ENCODE measurements around the gene MIP.
"Not testable (repeated sequence)": the region's sequence is repeated elsewhere in the genome, so short reads cannot be mapped to it uniquely, and the experiment has no call there.

DNA sequence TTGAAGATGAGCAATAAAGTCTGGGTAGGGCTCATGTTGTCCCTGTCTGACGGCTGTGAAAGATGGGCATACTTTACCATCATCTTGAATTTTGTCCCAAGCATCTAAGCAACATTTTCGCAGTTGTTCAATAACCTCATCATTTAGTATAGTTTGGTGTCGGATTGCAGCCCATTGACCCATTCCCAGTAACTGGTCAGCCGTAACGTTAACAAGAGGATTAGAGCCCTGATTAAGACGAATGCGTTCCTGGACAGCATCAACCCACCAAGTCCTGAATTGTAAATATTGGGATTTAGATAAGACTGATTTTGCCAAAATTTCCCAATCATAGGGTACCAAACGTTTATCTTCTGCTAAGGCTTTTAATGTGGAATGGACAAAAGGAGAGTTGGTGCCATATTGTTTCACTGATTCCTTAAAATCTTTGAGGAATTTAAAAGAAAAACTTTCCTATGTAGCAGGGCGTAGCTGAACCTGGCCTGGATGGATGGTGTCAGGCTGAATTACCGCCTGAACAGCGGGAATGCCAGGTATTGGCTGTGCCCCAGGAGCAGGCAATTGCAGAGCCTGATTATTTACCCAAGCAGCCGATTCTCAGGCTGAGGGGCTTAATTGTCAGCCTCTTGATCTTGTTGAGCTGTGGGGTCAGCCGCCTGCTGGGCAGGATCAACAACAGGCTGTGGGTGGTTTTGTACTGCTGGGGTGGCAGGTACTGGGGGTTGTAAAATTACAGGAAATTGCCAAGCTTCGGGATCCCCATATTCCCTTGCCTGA lies 43.9 kb upstream of the MIP start:
- TF ChIP-seq, protein P1, sequence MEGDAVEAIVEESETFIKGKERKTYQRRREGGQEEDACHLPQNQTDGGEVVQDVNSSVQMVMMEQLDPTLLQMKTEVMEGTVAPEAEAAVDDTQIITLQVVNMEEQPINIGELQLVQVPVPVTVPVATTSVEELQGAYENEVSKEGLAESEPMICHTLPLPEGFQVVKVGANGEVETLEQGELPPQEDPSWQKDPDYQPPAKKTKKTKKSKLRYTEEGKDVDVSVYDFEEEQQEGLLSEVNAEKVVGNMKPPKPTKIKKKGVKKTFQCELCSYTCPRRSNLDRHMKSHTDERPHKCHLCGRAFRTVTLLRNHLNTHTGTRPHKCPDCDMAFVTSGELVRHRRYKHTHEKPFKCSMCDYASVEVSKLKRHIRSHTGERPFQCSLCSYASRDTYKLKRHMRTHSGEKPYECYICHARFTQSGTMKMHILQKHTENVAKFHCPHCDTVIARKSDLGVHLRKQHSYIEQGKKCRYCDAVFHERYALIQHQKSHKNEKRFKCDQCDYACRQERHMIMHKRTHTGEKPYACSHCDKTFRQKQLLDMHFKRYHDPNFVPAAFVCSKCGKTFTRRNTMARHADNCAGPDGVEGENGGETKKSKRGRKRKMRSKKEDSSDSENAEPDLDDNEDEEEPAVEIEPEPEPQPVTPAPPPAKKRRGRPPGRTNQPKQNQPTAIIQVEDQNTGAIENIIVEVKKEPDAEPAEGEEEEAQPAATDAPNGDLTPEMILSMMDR (IDR thresholded peaks at IDR 0.05) = not testable (repeated sequence)
- TF ChIP-seq POLR2A (IDR thresholded peaks at IDR 0.05) = not testable (repeated sequence)
